Keratinocyte (primary cell): ENCODE data around the gene UBE2L6. TPM values are rescaled to one million over a fixed set of nuclear protein-coding genes. Genes with fewer than 3 reads are reported as not detected.
A peak's percentile ranks its signal among the peaks of the same experiment; 100 is the strongest.

ENCODE experiments used
- DNase-seq: peaks from one replicate; pipeline ENCODE4 v3.0.0-alpha.2; 2011; ENCODE audit warnings: low read depth, missing footprints, low spot score
- FAIRE-seq: peaks from 2 replicates; lab custom pipeline; 2011; peaks lifted over from hg19 to GRCh38; lab: Jason Lieb, UNC
- H2AFZ ChIP-seq: 2 replicates; pipeline ENCODE4 v1.6.0; 2012; ENCODE audit warnings: low read length, control low read depth, inconsistent platforms; ENCODE audit not compliant: control insufficient read depth
- H3K27ac ChIP-seq: 2 replicates; pipeline ENCODE4 v1.5.1; 2011; ENCODE audit warnings: low read length; ENCODE audit not compliant: control insufficient read depth, insufficient read depth
- H3K27me3 ChIP-seq: 3 replicates; pipeline ENCODE4 v1.6.0; 2011; ENCODE audit warnings: low read length; ENCODE audit not compliant: control insufficient read depth, insufficient read depth; ENCODE audit errors: extremely low read depth
- H3K36me3 ChIP-seq, 2 experiments: 2 replicates in 1 of 2; 3 replicates in 1 of 2; pipeline ENCODE4 v1.5.1; 2011; ENCODE audit warnings: low read length in 2 of 2, mild to moderate bottlenecking in 1 of 2; ENCODE audit not compliant: control insufficient read depth in 2 of 2, insufficient read depth in 2 of 2; ENCODE audit errors: extremely low read depth in 1 of 2
- H3K4me1 ChIP-seq: 3 replicates; pipeline ENCODE4 v1.5.1; 2011; ENCODE audit warnings: low read length; ENCODE audit not compliant: control insufficient read depth, insufficient read depth; ENCODE audit errors: extremely low read depth
- H3K4me2 ChIP-seq: 3 replicates; pipeline ENCODE4 v1.6.0; 2011; ENCODE audit warnings: low read depth, low read length; ENCODE audit not compliant: control insufficient read depth, insufficient read depth; ENCODE audit errors: extremely low read depth
- H3K4me3 ChIP-seq, 3 experiments: fragments of 200-600 bp in 1 of 3; sonication (generic) in 1 of 3; 2 replicates in 2 of 3; 3 replicates in 1 of 3; pipeline ENCODE4 v1.5.1; 2011 to 2016; ENCODE audit warnings: low read length in 3 of 3, mild to moderate bottlenecking in 3 of 3, control low read depth in 2 of 3, inconsistent platforms in 1 of 3, low read depth in 1 of 3, mixed read lengths in 1 of 3, mixed run types in 1 of 3, moderate library complexity in 1 of 3; ENCODE audit not compliant: control insufficient read depth in 2 of 3, insufficient read depth in 2 of 3; ENCODE audit errors: extremely low read depth in 1 of 3
- H3K79me2 ChIP-seq: 2 replicates; pipeline ENCODE4 v1.6.0; 2012; ENCODE audit warnings: low read length; ENCODE audit not compliant: control insufficient read depth, insufficient read depth
- H3K9ac ChIP-seq: 3 replicates; pipeline ENCODE4 v1.6.0; 2011; ENCODE audit warnings: low read length; ENCODE audit not compliant: control insufficient read depth, insufficient read depth; ENCODE audit errors: extremely low read depth
- H3K9me1 ChIP-seq: 3 replicates; pipeline ENCODE4 v1.6.0; 2011; ENCODE audit warnings: low read length; ENCODE audit not compliant: control insufficient read depth, insufficient read depth; ENCODE audit errors: extremely low read depth
- H3K9me3 ChIP-seq: 2 replicates; pipeline ENCODE4 v1.5.1; 2012; ENCODE audit warnings: low read depth, low read length; ENCODE audit not compliant: control insufficient read depth
- H4K20me1 ChIP-seq: 3 replicates; pipeline ENCODE4 v1.6.0; 2011; ENCODE audit warnings: low read length; ENCODE audit not compliant: control insufficient read depth, insufficient read depth; ENCODE audit errors: extremely low read depth
- EZH2 ChIP-seq: IDR thresholded peaks from one replicate; pipeline ENCODE4 v1.6.1; 2012; ENCODE audit warnings: inconsistent platforms, mild to moderate bottlenecking, low read length, moderate library complexity
- dilution Hi-C: fragments of 300-500 bp; cut with MboI; formaldehyde crosslinking; loops from one replicate; pipeline ENCODE4 v1.7.0; 2020; ENCODE audit warnings: low sequenced_read_pairs; ENCODE audit not compliant: extremely low pct_ligation_motif_present
- polyA plus RNA-seq, 5 experiments: library from polyadenylated mRNA; depleted of rRNA in 3 of 5; stranded (reverse) in 3 of 5; stranded (forward) in 1 of 5; unstranded in 1 of 5; fragments of >200 nt; gene quantifications; 1 replicate in 1 of 5; 2 replicates in 3 of 5; 3 replicates in 1 of 5; pipeline versions ENCODE4 v1.2.1 to v1.2.3, GENCODE V29; 2011 to 2012; ENCODE audit warnings: missing spikeins in 2 of 5, low read depth in 1 of 5, low replicate concordance in 1 of 5
- TF ChIP-seq, protein P1 (sequence below), 3 experiments: IDR thresholded peaks in 1 of 3; conservative IDR thresholded peaks in 1 of 3; optimal IDR thresholded peaks in 1 of 3; 2 replicates in 2 of 3; 3 replicates in 1 of 3; pipeline versions ENCODE3 to v1.5.1; 2011; ENCODE audit warnings: low read length in 3 of 3, mild to moderate bottlenecking in 3 of 3, moderate library complexity in 2 of 3, control low read depth in 1 of 3, inconsistent platforms in 1 of 3; ENCODE audit not compliant: insufficient read depth in 2 of 3; ENCODE audit errors: extremely low read depth in 1 of 3

Gene UBE2L6
- polyA plus RNA-seq, 1 donor (not counting 4 experiments of a cell fraction or from before 2014, with no cell fraction given): 56.6 TPM

DNA sequence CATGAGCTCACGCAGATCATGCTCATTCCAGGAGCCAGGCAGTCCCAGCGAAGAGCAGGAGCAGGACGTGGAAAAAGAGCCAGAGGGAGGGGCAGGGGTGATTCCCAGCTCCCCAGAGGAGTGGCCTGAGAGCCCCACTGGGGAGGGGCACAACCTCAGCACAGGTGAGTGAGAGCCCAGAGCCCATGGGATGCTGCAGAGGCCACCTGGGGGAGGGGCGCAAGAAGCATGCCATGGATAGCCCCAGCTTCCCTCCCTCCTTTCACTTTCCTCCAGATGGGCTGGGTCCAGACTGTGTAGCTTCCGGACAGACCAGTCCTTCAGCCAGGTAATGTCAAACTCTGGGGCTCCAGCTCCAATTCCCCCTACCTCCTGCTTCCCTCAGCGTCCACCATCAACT, 23.9 kb downstream of the UBE2L6 start:
- H3K4me2 ChIP-seq: peak overlapping the region; percentile 27
- no peak for FAIRE-seq

DNA sequence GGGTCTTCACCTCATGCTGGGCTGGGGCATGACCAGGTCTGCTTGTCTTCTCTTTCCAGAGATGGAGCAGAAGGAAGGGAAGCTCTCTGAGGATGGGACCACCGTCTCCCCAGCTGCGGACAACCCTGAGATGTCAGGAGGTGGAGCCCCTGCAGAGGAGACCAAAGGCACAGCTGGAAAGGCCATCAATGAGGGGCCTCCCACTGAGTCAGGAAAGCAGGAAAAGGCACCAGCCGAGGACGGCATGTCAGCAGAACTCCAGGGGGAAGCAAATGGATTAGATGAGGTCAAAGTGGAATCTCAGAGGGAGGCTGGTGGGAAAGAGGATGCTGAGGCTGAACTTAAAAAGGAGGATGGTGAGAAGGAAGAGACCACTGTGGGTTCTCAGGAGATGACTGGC, 24.9 kb downstream of the UBE2L6 start:
- Histone ChIP-seq H3K79me2 (no peaks in the 10 kb centered on the region), H2AFZ (no peak overlapping the region), H3K4me1 (peaks cover 12% of the 10 kb centered on the region), H4K20me1 (no peaks in the 10 kb centered on the region), H3K27me3 (peaks cover 4% of the 10 kb centered on the region), H3K9me3 (no peaks in the 10 kb centered on the region), H3K4me3 (no peak overlapping the region), H3K27ac (no peak overlapping the region), H3K9me1 (no peaks in the 10 kb centered on the region), H3K36me3 (peaks cover 0 to 2% of the 10 kb centered on the region in 2 experiments), H3K9ac (no peak overlapping the region), H3K4me2 (no peak overlapping the region)
- dilution Hi-C loops: no loop called here
- FAIRE-seq: no peak
- no peak for TF ChIP-seq EZH2
- TF ChIP-seq, protein P1, sequence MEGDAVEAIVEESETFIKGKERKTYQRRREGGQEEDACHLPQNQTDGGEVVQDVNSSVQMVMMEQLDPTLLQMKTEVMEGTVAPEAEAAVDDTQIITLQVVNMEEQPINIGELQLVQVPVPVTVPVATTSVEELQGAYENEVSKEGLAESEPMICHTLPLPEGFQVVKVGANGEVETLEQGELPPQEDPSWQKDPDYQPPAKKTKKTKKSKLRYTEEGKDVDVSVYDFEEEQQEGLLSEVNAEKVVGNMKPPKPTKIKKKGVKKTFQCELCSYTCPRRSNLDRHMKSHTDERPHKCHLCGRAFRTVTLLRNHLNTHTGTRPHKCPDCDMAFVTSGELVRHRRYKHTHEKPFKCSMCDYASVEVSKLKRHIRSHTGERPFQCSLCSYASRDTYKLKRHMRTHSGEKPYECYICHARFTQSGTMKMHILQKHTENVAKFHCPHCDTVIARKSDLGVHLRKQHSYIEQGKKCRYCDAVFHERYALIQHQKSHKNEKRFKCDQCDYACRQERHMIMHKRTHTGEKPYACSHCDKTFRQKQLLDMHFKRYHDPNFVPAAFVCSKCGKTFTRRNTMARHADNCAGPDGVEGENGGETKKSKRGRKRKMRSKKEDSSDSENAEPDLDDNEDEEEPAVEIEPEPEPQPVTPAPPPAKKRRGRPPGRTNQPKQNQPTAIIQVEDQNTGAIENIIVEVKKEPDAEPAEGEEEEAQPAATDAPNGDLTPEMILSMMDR (optimal IDR thresholded peaks at IDR 0.05 in 1 of 3, IDR thresholded peaks at IDR 0.05 in 1 of 3, conservative IDR thresholded peaks at IDR 0.05 in 1 of 3; ENCODE audit: extremely low read depth in 1 of 3, insufficient read depth in 2 of 3, low read length in 3 of 3): no peak
- no peak for DNase-seq

More for the DNA sequence above, 23.9 kb downstream of the UBE2L6 start:
- H3K79me2 ChIP-seq: no peaks in the 10 kb centered on the region
- H3K9me3 ChIP-seq: no peaks in the 10 kb centered on the region
- H3K4me3 ChIP-seq: no peak overlapping the region
- dilution Hi-C loops: no loop called here
- peak overlapping the region; percentile 6 for H2AFZ ChIP-seq
- no peak overlapping the region for H3K9ac ChIP-seq
- no peaks in the 10 kb centered on the region for H4K20me1 ChIP-seq
- no peak for DNase-seq
- H3K27ac ChIP-seq: no peak overlapping the region
- peaks cover 0 to 2% of the 10 kb centered on the region in 2 experiments for H3K36me3 ChIP-seq
- peaks cover 4% of the 10 kb centered on the region for H3K27me3 ChIP-seq
- H3K9me1 ChIP-seq: no peaks in the 10 kb centered on the region
- TF ChIP-seq EZH2: no peak
- TF ChIP-seq, protein P1 (optimal IDR thresholded peaks at IDR 0.05 in 1 of 3, IDR thresholded peaks at IDR 0.05 in 1 of 3, conservative IDR thresholded peaks at IDR 0.05 in 1 of 3; ENCODE audit: extremely low read depth in 1 of 3, insufficient read depth in 2 of 3, low read length in 3 of 3): no peak
- peaks cover 12% of the 10 kb centered on the region for H3K4me1 ChIP-seq
